GM19043 (cell line): Measurements from ENCODE around the gene TMPRSS4.

ENCODE experiments used
- ATAC-seq: cut with Tn5 transposase; IDR thresholded peaks from one replicate; pipeline ENCODE4 v1.9.1; 2021; ENCODE audit warnings: low read depth; ENCODE audit not compliant: unreplicated experiment

TMPRSS4 gene

GRCh38 chr11:118128721-118129470, 52.0 kb downstream of the TMPRSS4 start:
- no peak for ATAC-seq

GRCh38 chr11:118129471-118130172, 52.7 kb downstream of the TMPRSS4 start:
- ATAC-seq: no peak

- ATAC-seq: no peak
Measured at GRCh38 chr11:118132385-118133151, 55.7 kb downstream of the TMPRSS4 start.

- ATAC-seq: no peak
Measured at GRCh38 chr11:118133816-118134215, 56.9 kb downstream of the TMPRSS4 start.

GRCh38 chr11:118135051-118135795, 58.3 kb downstream of the TMPRSS4 start:
- ATAC-seq: no peak

- ATAC-seq: no peak
Measured at GRCh38 chr11:118135796-118136165, 58.9 kb downstream of the TMPRSS4 start.

- no peak for ATAC-seq
Measured at GRCh38 chr11:118136341-118136740, 59.5 kb downstream of the TMPRSS4 start.

GRCh38 chr11:118136801-118137200, 59.9 kb downstream of the TMPRSS4 start:
- no peak for ATAC-seq

GRCh38 chr11:118138839-118139420, 62.1 kb downstream of the TMPRSS4 start:
- no peak for ATAC-seq

- no peak for ATAC-seq
Measured at GRCh38 chr11:118139578-118139977, 62.7 kb downstream of the TMPRSS4 start.

GRCh38 chr11:118142081-118142480, 65.2 kb downstream of the TMPRSS4 start:
- ATAC-seq: no peak

- no peak for ATAC-seq
Measured at GRCh38 chr11:118142809-118143208, 65.9 kb downstream of the TMPRSS4 start.

- no peak for ATAC-seq
Measured at GRCh38 chr11:118143661-118144185, 66.8 kb downstream of the TMPRSS4 start.

GRCh38 chr11:118144301-118145268, 67.7 kb downstream of the TMPRSS4 start:
- no peak for ATAC-seq

- ATAC-seq: no peak
Measured at GRCh38 chr11:118145285-118146227, 68.7 kb downstream of the TMPRSS4 start.

- no peak for ATAC-seq
Measured at GRCh38 chr11:118146554-118146953, 69.7 kb downstream of the TMPRSS4 start.

GRCh38 chr11:118147502-118147901, 70.6 kb downstream of the TMPRSS4 start:
- no peak for ATAC-seq

- no peak for ATAC-seq
Measured at GRCh38 chr11:118148240-118148639, 71.4 kb downstream of the TMPRSS4 start.
